Measurements from ENCODE around the gene SLC52A3. TPM values are rescaled to one million over a fixed set of nuclear protein-coding genes. Genes with fewer than 3 reads are reported as not detected.

Gene SLC52A3
- polyA plus RNA-seq, 2 of the 4 experiments (the other 2 are of a cell fraction), result 0.56 to 0.63 TPM

DNA sequence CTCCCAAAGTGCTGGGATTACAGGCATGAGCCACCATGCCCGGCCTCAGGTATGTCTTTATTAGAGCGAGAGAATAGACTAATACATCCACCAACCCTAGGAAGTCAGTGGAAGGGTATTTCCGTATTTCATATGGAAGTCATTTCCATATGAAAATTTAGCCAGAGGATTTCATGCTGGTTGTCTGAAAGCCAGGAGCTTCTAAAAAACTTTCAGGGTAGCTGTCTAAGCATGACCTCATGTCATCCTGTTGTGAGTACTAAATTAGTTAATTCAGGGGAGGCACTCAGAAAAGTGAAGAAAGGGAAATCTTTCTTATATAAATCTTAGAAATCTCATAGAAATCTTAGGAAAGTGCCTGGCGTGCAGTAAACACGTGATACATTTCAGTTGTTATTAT lies 16.5 kb downstream of the SLC52A3 start:
- Histone ChIP-seq H3K27ac (no peak overlapping the region), H3K4me3 (no peak overlapping the region), H3K4me2 (no peak overlapping the region), H3K4me1 (no peaks in the 10 kb centered on the region), H3K9me3 (peaks cover 10% of the 10 kb centered on the region; the same call in 2 of the 3 replicates)
- 49% methylated on average over 5 of the region's 5 CpGs for WGBS (ENCODE audit: missing lambda C conversion rate)
- ChIA-PET CTCF (interaction anchor here (1.6 kb wide), 1 partner anchor 13 kb away, joined by 7 read pairs; no protein-coding TSS in a partner anchor), POLR2A (no interaction called here)
- ATAC-seq (no peak), FAIRE-seq (no peak), DNase-seq (ENCODE audit: low read depth in 1 of 2, low spot score in 1 of 2) (no peak)
- no peak for TF ChIP-seq NPAS2 (CRISPR knock-in tag; IDR thresholded peaks at IDR 0.05; ENCODE audit: borderline replicate concordance)
- no peak for TF ChIP-seq CEBPB (IDR thresholded peaks at IDR 0.05)
- no peak for TF ChIP-seq ZC3H11A (IDR thresholded peaks at IDR 0.05)
- no peak for TF ChIP-seq SREBF2 (IDR thresholded peaks at IDR 0.05)
- TF ChIP-seq, protein P1, sequence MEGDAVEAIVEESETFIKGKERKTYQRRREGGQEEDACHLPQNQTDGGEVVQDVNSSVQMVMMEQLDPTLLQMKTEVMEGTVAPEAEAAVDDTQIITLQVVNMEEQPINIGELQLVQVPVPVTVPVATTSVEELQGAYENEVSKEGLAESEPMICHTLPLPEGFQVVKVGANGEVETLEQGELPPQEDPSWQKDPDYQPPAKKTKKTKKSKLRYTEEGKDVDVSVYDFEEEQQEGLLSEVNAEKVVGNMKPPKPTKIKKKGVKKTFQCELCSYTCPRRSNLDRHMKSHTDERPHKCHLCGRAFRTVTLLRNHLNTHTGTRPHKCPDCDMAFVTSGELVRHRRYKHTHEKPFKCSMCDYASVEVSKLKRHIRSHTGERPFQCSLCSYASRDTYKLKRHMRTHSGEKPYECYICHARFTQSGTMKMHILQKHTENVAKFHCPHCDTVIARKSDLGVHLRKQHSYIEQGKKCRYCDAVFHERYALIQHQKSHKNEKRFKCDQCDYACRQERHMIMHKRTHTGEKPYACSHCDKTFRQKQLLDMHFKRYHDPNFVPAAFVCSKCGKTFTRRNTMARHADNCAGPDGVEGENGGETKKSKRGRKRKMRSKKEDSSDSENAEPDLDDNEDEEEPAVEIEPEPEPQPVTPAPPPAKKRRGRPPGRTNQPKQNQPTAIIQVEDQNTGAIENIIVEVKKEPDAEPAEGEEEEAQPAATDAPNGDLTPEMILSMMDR (IDR thresholded peaks at IDR 0.05), result no peak
- TF ChIP-seq HOXB5 (CRISPR knock-in tag; IDR thresholded peaks at IDR 0.05), result no peak
- no peak for TF ChIP-seq JUNB (IDR thresholded peaks at IDR 0.05)
- no peak for TF ChIP-seq EP300 (IDR thresholded peaks at IDR 0.05)
- no peak for TF ChIP-seq ZFP36 (IDR thresholded peaks at IDR 0.05; ENCODE audit: borderline replicate concordance, partially characterized antibody)
- no peak for TF ChIP-seq TP53 (CRISPR knock-in tag; IDR thresholded peaks at IDR 0.05)
- TF ChIP-seq MAFK (IDR thresholded peaks at IDR 0.05; ENCODE audit: partially characterized antibody), result no peak
- no peak for TF ChIP-seq HDAC2 (IDR thresholded peaks at IDR 0.05)
- no peak for TF ChIP-seq CBX8 (IDR thresholded peaks at IDR 0.05)
- TF ChIP-seq NR3C1 (IDR thresholded peaks at IDR 0.05), result no peak
- no peak for TF ChIP-seq JUN (IDR thresholded peaks at IDR 0.05)
- TF ChIP-seq ESRRA (IDR thresholded peaks at IDR 0.05; ENCODE audit: borderline replicate concordance, low read length), result no peak
- TF ChIP-seq FOXS1 (CRISPR knock-in tag; IDR thresholded peaks at IDR 0.05), result no peak
- TF ChIP-seq FOSB (CRISPR knock-in tag; IDR thresholded peaks at IDR 0.05), result no peak

DNA sequence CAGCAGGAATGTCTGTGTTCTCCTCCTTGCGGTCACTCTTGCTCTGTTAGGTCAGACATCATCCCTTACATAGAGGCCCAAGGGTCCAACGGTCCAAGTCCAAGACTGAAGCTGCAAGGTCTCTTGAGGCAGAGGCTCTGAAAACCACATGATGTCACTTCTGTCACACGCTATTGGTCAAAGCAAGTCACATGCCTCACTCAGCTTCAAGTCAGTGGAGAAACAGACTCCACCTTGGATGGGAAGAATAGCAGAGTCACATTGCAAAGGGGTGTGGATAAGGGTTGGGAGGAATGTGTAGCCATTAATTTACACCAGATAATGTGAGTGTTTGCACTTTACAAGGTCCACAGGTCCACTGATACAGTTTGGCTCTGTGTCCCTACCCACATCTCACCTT lies 17.5 kb downstream of the SLC52A3 start:
- no peak for FAIRE-seq
- peak in 1 of 2 experiments; percentile 49 for DNase-seq (ENCODE audit: low read depth in 1 of 2, low spot score in 1 of 2)
- CTCF ChIA-PET, result interaction anchor here (1.3 to 3.7 kb wide), 2 partner anchors 12 to 84 kb away, joined by 3 to 26 read pairs; no protein-coding TSS in a partner anchor
- ATAC-seq, result peak; percentile 42 to 50; a peak in 4 of 6 replicates
- Histone ChIP-seq H3K4me3 (no peak overlapping the region), H3K4me2 (no peak overlapping the region), H3K27ac (no peak overlapping the region), H3K4me1 (no peaks in the 10 kb centered on the region), H3K9me3 (peaks cover 20% of the 10 kb centered on the region)
- 63% methylated on average over 3 of the region's 3 CpGs for WGBS (ENCODE audit: missing lambda C conversion rate)
- no peak for TF ChIP-seq GATA3 (IDR thresholded peaks at IDR 0.05; ENCODE audit: borderline replicate concordance)
- TF ChIP-seq, protein P2, sequence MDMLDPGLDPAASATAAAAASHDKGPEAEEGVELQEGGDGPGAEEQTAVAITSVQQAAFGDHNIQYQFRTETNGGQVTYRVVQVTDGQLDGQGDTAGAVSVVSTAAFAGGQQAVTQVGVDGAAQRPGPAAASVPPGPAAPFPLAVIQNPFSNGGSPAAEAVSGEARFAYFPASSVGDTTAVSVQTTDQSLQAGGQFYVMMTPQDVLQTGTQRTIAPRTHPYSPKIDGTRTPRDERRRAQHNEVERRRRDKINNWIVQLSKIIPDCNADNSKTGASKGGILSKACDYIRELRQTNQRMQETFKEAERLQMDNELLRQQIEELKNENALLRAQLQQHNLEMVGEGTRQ (IDR thresholded peaks at IDR 0.05), result peak; percentile 74
- POLR2A ChIA-PET, result no interaction called here

DNA sequence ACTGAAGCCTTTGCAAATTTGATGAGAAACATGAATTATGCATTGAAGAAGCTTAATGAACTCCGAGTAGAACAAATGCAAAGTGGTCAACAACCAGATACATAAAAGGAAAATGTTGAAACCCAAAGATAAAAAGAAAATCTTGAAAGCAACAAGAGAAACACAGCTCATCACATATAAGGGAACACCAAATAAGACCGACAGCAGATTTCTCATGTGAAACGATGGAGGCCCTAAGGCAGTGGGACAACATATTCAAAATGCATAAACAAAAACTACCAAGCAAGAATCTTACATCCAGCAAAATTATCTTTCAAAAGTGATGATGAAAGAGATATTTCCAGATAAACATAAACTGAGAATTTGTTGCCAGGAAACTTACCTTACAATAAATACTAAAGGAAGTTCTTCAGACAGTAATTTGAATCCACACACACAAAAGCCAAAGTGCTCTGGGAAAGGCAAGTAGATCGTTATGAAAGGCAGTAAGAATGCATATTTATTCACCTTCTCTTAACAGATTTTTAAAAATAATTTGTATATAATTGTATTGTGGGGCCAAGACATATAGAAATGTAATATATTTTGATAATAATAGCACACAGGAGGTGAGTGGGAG lies 22.5 kb downstream of the SLC52A3 start:
- CTCF ChIA-PET, result interaction anchor here (1.1 to 2.2 kb wide), 5 partner anchors 9 to 211 kb away, joined by 3 to 7 read pairs (median 6); no protein-coding TSS in a partner anchor
- TF ChIP-seq KDM1A (IDR thresholded peaks at IDR 0.05; ENCODE audit: low read depth) (peak; percentile 88; the same call in 1 of the 2 replicates), GATA3 (IDR thresholded peaks at IDR 0.05; ENCODE audit: borderline replicate concordance) (no peak)
- 16% methylated on average over 4 of the region's 4 CpGs for WGBS (ENCODE audit: missing lambda C conversion rate)

More for the DNA sequence above, 22.5 kb downstream of the SLC52A3 start:
- POLR2A ChIA-PET, result no interaction called here
- FAIRE-seq (peak; percentile 83), DNase-seq (ENCODE audit: low read depth in 1 of 2, low spot score in 1 of 2) (peak in 1 of 2 experiments; percentile 52), ATAC-seq (no peak)
- Histone ChIP-seq H3K4me3 (no peak overlapping the region), H3K4me2 (no peak overlapping the region), H3K9me3 (peaks cover 40% of the 10 kb centered on the region), H3K4me1 (no peaks in the 10 kb centered on the region), H3K27ac (no peak overlapping the region)
